Stimulated activated CD4-positive, alpha-beta T cell treated with anti-CD3 and anti-CD28 coated beads, Interleukin-2, amount 100 ng/mL, for 4 hours (primary cell): ENCODE results near the gene MSL3B.

ENCODE experiments used
- DNase-seq: peaks from one replicate; pipeline ENCODE4 v3.0.0-alpha.2; 2020; ENCODE audit warnings: low read depth

Gene MSL3B

GRCh38 chr2:233816771-233817170 is 51.4 kb downstream of the MSL3B start:
- DNase-seq: no peak

GRCh38 chr2:233816334-233816733 is 51.9 kb downstream of the MSL3B start:
- DNase-seq: no peak

- DNase-seq: no peak
These were observed 52.3 kb downstream of the MSL3B start for GRCh38 chr2:233815861-233816260.
